AG04449 (cell line): Measurements from ENCODE around the gene CNTN5.

ENCODE experiments used
- CTCF ChIA-PET: fragments of 350-600 bp; formaldehyde crosslinking; extraction: SDS; loops from one replicate; lab custom pipeline; 2021; ENCODE audit warnings: antibody characterized with exemption; lab: Yijun Ruan, JAX
- POLR2A ChIA-PET: fragments of 400-600, 350-600 bp; formaldehyde crosslinking; extraction: SDS; loops from one replicate; lab custom pipeline; 2020; ENCODE audit warnings: antibody characterized with exemption, inconsistent platforms; lab: Yijun Ruan, JAX
- DNase-seq: peaks from one replicate; pipeline ENCODE4 v3.0.0-alpha.2; 2010; ENCODE audit warnings: low read depth, low spot score
- H3K4me3 ChIP-seq: 2 replicates; pipeline ENCODE4 v1.5.1; 2011; ENCODE audit warnings: low read depth, mild to moderate bottlenecking, control low read depth, low read length
- CTCF ChIP-seq: IDR thresholded peaks from one replicate; pipeline ENCODE4 v1.5.1; 2011; ENCODE audit warnings: mild to moderate bottlenecking, moderate library complexity, low read length, control low read depth, inconsistent platforms; ENCODE audit not compliant: insufficient read depth; ENCODE audit errors: missing control alignments

CNTN5 gene

GRCh38 chr11:99537681-99538080 lies 516.9 kb downstream of the CNTN5 start:
- TF ChIP-seq CTCF: no peak
- POLR2A ChIA-PET: no interaction called here
- CTCF ChIA-PET: no interaction called here
- H3K4me3 ChIP-seq: no peak overlapping the region
- DNase-seq: no peak

- ChIA-PET CTCF (no interaction called here), POLR2A (no interaction called here)
- DNase-seq: no peak
- no peak for TF ChIP-seq CTCF
- no peak overlapping the region for H3K4me3 ChIP-seq
Observed at GRCh38 chr11:99545616-99546015, 524.9 kb downstream of the CNTN5 start.

GRCh38 chr11:99548264-99548663 lies 527.5 kb downstream of the CNTN5 start:
- ChIA-PET POLR2A (no interaction called here), CTCF (no interaction called here)
- no peak overlapping the region for H3K4me3 ChIP-seq
- no peak for TF ChIP-seq CTCF
- no peak for DNase-seq

- CTCF ChIA-PET: no interaction called here
- POLR2A ChIA-PET: no interaction called here
- H3K4me3 ChIP-seq: no peak overlapping the region
- no peak for TF ChIP-seq CTCF
- no peak for DNase-seq
Observed at GRCh38 chr11:99554232-99554903, 533.6 kb downstream of the CNTN5 start.

GRCh38 chr11:99555486-99555885 lies 534.7 kb downstream of the CNTN5 start:
- TF ChIP-seq CTCF: no peak
- no peak overlapping the region for H3K4me3 ChIP-seq
- DNase-seq: no peak
- POLR2A ChIA-PET: no interaction called here
- CTCF ChIA-PET: no interaction called here

GRCh38 chr11:99565333-99565732 lies 544.6 kb downstream of the CNTN5 start:
- TF ChIP-seq CTCF: no peak
- H3K4me3 ChIP-seq: no peak overlapping the region
- CTCF ChIA-PET: no interaction called here
- no peak for DNase-seq
- POLR2A ChIA-PET: no interaction called here
